HEK293 (cell line): ENCODE data around the gene NAXE.
"Not testable (repeated sequence)": the region's sequence is repeated elsewhere in the genome, so short reads cannot be mapped to it uniquely, and the experiment has no call there.

Experiments
- CTCF ChIA-PET: fragments of 350-600 bp; formaldehyde crosslinking; extraction: SDS; loops from one replicate; lab custom pipeline; 2021; ENCODE audit warnings: antibody characterized with exemption; lab: Yijun Ruan, JAX
- POLR2A ChIA-PET: fragments of 300-600 bp; formaldehyde crosslinking; extraction: SDS; loops from one replicate; lab custom pipeline; 2020; ENCODE audit warnings: antibody characterized with exemption, inconsistent platforms; lab: Yijun Ruan, JAX
- H3K27ac ChIP-seq: fragments of 200-500 bp; sonication (Bioruptor generic); 2 replicates; pipeline ENCODE4 v1.5.1; 2014; ENCODE audit warnings: low read depth, low read length, control low read depth, inconsistent platforms; ENCODE audit errors: extremely low read depth
- H3K36me3 ChIP-seq, 2 experiments: fragments of 200-500 bp in 1 of 2; sonication (Bioruptor generic) in 1 of 2; 1 replicate in 1 of 2; 2 replicates in 1 of 2; pipeline ENCODE4 v1.5.1; 2014 to 2017; ENCODE audit warnings: inconsistent platforms in 2 of 2, low read length in 2 of 2; ENCODE audit not compliant: control insufficient read depth in 2 of 2, insufficient read depth in 1 of 2
- H3K4me1 ChIP-seq: fragments of 200-500 bp; sonication (Bioruptor generic); 2 replicates; pipeline ENCODE4 v1.5.1; 2014; ENCODE audit warnings: mild to moderate bottlenecking, low read length, inconsistent platforms; ENCODE audit not compliant: control insufficient read depth, insufficient read depth
- H3K4me3 ChIP-seq: 2 replicates; pipeline ENCODE4 v1.5.1; 2011; ENCODE audit warnings: low read depth, mild to moderate bottlenecking, control low read depth, low read length, moderate library complexity
- H3K9me3 ChIP-seq: fragments of 200-500 bp; sonication (Bioruptor generic); 2 replicates; pipeline ENCODE4 v1.5.1; 2014; ENCODE audit warnings: low read depth, low read length, inconsistent platforms; ENCODE audit not compliant: control insufficient read depth, insufficient read depth
- FEZF1 ChIP-seq: fragments of 450-650 bp; formaldehyde crosslinking; IDR thresholded peaks from 2 replicates; pipeline ENCODE4 v1.5.1; 2016; ENCODE audit warnings: missing biosample characterization, missing genetic modification characterization
- HOXA7 ChIP-seq: sonication (generic); formaldehyde crosslinking; IDR thresholded peaks from 2 replicates; pipeline ENCODE4 v1.8.1; 2022; ENCODE audit warnings: missing genetic modification reagents, borderline replicate concordance
- ZBTB17 ChIP-seq: fragments of 450-650 bp; formaldehyde crosslinking; IDR thresholded peaks from 2 replicates; pipeline ENCODE4 v1.5.1; 2016; ENCODE audit warnings: missing biosample characterization, missing genetic modification characterization
- ZFHX2 ChIP-seq: fragments of 450-650 bp; formaldehyde crosslinking; conservative IDR thresholded peaks from 2 replicates; pipeline ENCODE4 v1.5.1; 2016; ENCODE audit warnings: missing biosample characterization, missing genetic modification characterization
- ZNF146 ChIP-seq: fragments of 450-650 bp; formaldehyde crosslinking; IDR thresholded peaks from 2 replicates; pipeline ENCODE4 v1.5.1; 2016; ENCODE audit warnings: missing biosample characterization, missing genetic modification characterization
- ZNF239 ChIP-seq: fragments of 450-650 bp; formaldehyde crosslinking; IDR thresholded peaks from 2 replicates; pipeline ENCODE4 v1.5.1; 2016; ENCODE audit warnings: missing biosample characterization, missing genetic modification characterization
- ZNF274 ChIP-seq, 2 experiments: fragments of 200-500 bp in 1 of 2; fragments of 450-650 bp in 1 of 2; sonication (Bioruptor generic) in 1 of 2; formaldehyde crosslinking in 1 of 2; IDR thresholded peaks; 2 replicates each; pipeline versions ENCODE4 v1.5.1 to v1.6.1; 2014 to 2016; ENCODE audit warnings: borderline replicate concordance in 1 of 2, inconsistent platforms in 1 of 2, low read length in 1 of 2, missing biosample characterization in 1 of 2, missing genetic modification characterization in 1 of 2
- ZNF37A ChIP-seq: fragments of 450-650 bp; IDR thresholded peaks from 2 replicates; pipeline ENCODE4 v1.5.1; 2018; ENCODE audit warnings: missing biosample characterization, missing genetic modification characterization
- ZNF394 ChIP-seq: fragments of 450-650 bp; formaldehyde crosslinking; IDR thresholded peaks from 2 replicates; pipeline ENCODE4 v1.5.1; 2016; ENCODE audit warnings: missing biosample characterization, missing genetic modification characterization, mild to moderate bottlenecking, moderate library complexity, borderline replicate concordance
- ZNF423 ChIP-seq: fragments of 450-650 bp; formaldehyde crosslinking; IDR thresholded peaks from 2 replicates; pipeline ENCODE4 v1.5.1; 2016; ENCODE audit warnings: missing biosample characterization, missing genetic modification characterization
- ZNF426 ChIP-seq: fragments of 450-650 bp; formaldehyde crosslinking; IDR thresholded peaks from 2 replicates; pipeline ENCODE4 v1.5.1; 2017; ENCODE audit warnings: missing biosample characterization, missing genetic modification characterization, mild to moderate bottlenecking, inconsistent platforms, moderate library complexity
- ZNF600 ChIP-seq: fragments of 450-650 bp; formaldehyde crosslinking; IDR thresholded peaks from 2 replicates; pipeline ENCODE4 v1.5.1; 2016; ENCODE audit warnings: missing biosample characterization, missing genetic modification characterization
- ZNF792 ChIP-seq: fragments of 450-650 bp; formaldehyde crosslinking; IDR thresholded peaks from 2 replicates; pipeline ENCODE4 v1.5.1; 2016; ENCODE audit warnings: missing biosample characterization, missing genetic modification characterization
- TF ChIP-seq, protein P1 (sequence below): fragments of 450-650 bp; formaldehyde crosslinking; IDR thresholded peaks from 2 replicates; pipeline ENCODE4 v1.5.1; 2016; ENCODE audit warnings: missing biosample characterization, missing genetic modification characterization
- TF ChIP-seq, protein P2 (sequence below): fragments of 450-650 bp; formaldehyde crosslinking; conservative IDR thresholded peaks from 2 replicates; pipeline ENCODE4 v1.5.1; 2016; ENCODE audit warnings: low read depth, missing biosample characterization, missing genetic modification characterization
- TF ChIP-seq, protein P3 (sequence below): fragments of 450-650 bp; formaldehyde crosslinking; IDR thresholded peaks from 2 replicates; pipeline ENCODE4 v1.5.1; 2016; ENCODE audit warnings: missing biosample characterization, missing genetic modification characterization

Gene NAXE

DNA sequence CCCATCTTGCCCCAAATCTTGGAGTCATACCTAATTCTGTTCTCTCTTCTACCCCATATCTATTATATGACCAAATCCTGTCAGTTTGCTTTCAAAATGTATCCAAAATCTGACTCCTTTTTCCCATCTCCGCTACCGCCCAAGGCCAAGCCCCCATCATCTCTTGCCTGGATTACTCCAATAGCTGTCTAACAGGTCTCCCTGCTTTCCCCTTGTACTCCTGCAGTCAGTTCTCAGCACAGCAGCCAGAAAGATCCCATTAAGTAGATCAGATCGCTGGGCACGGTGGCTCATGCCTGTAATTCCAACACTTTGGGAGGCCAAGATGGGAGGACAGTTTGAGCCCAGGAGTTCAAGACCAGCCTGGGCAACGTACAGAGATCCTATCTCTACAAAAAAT is 39.1 kb upstream of the NAXE start:
- POLR2A ChIA-PET = no interaction called here

DNA sequence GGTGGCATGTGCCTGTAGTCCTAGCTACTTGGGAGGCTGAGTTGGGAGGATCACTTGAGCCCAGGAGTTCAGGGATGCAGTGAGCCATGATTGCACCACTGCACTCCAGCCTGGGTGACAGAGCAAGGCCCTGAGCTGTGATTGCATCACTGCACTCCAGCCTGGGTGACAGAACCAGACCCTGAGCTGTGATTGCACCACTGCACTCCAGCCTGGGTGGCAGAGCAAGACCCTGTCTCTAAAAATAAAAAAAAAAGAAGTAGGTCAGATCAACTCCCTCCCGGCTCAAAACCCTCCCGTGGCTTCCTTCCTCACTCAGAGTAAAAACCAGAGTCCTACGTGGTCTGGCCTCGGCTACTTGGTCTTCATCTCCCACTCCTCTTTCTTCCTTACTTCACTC is 38.6 kb upstream of the NAXE start:
- H3K9me3 ChIP-seq, POLR2A ChIA-PET, H3K4me3 ChIP-seq, CTCF ChIA-PET, H3K4me1 ChIP-seq, H3K27ac ChIP-seq: not testable (repeated sequence)
- H3K36me3 ChIP-seq = peaks cover 19 to 81% of the 10 kb centered on the region in 2 experiments; a peak in 2 of 3 replicates
- TF ChIP-seq ZNF600 (peak; percentile 69), ZBTB17 (tag by site-specific recombination) (0 out of 2 replicates have a peak, but pooled peaks have one; percentile 50)

More for the DNA sequence above, 39.1 kb upstream of the NAXE start:
- no peak overlapping the region for H3K27ac ChIP-seq
- TF ChIP-seq ZNF394 (tag by site-specific recombination) = no peak
- TF ChIP-seq ZNF274 (IDR thresholded peaks at IDR 0.05; ENCODE audit: low read length) = no peak
- TF ChIP-seq ZNF274 (tag by site-specific recombination; IDR thresholded peaks at IDR 0.05; ENCODE audit: borderline replicate concordance) = no peak
- no peak for TF ChIP-seq ZNF239 (tag by site-specific recombination)
- TF ChIP-seq ZNF792 = no peak
- TF ChIP-seq ZNF37A (tag by site-specific recombination) = no peak
- no peak for TF ChIP-seq ZFHX2
- no peak for TF ChIP-seq ZNF426 (tag by site-specific recombination)
- TF ChIP-seq FEZF1 (tag by site-specific recombination) = no peak
- no peak for TF ChIP-seq ZNF146 (tag by site-specific recombination)
- TF ChIP-seq, protein P1, sequence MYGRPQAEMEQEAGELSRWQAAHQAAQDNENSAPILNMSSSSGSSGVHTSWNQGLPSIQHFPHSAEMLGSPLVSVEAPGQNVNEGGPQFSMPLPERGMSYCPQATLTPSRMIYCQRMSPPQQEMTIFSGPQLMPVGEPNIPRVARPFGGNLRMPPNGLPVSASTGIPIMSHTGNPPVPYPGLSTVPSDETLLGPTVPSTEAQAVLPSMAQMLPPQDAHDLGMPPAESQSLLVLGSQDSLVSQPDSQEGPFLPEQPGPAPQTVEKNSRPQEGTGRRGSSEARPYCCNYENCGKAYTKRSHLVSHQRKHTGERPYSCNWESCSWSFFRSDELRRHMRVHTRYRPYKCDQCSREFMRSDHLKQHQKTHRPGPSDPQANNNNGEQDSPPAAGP (tag by site-specific recombination) = no peak
- TF ChIP-seq ZNF423 (tag by site-specific recombination) = no peak
- TF ChIP-seq HOXA7 (CRISPR knock-in tag) = no peak
- TF ChIP-seq, all 188 proteins: peak for 0
- Histone ChIP-seq H3K4me3 (no peak overlapping the region), H3K9me3 (no peaks in the 10 kb centered on the region), H3K36me3 (peaks cover 22 to 85% of the 10 kb centered on the region in 2 experiments), H3K4me1 (no peaks in the 10 kb centered on the region)
- CTCF ChIA-PET = no interaction called here

DNA sequence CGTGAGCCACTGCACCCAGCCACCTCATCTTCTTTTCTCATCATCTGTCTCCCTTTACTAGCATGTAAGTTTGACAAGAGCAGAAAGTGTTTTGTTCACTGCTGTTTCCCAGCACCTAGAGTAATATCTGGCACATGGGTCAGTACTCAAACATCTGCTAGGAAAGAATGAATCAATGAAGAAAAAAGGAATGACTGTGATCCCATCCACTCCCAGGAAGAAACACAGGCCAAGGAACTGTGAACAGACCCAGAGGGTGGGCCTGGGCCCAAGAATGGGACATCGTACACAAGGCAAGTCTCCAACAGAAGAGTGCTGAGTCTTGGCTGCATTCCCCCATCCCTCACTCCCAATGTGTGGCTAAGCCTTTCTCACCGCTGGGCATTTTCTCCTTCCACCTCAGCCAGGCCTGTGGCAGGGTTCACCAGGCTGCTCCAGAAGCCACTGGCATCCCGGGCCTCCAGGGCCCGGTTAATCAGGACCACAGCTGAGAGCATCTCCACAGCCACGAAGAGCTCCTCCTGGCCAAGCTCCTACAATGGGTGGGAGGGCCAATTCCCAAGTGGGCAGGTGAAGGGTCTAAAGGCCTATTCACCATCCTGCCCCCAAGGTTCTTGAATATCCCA is 37.6 kb upstream of the NAXE start:
- TF ChIP-seq, protein P2, sequence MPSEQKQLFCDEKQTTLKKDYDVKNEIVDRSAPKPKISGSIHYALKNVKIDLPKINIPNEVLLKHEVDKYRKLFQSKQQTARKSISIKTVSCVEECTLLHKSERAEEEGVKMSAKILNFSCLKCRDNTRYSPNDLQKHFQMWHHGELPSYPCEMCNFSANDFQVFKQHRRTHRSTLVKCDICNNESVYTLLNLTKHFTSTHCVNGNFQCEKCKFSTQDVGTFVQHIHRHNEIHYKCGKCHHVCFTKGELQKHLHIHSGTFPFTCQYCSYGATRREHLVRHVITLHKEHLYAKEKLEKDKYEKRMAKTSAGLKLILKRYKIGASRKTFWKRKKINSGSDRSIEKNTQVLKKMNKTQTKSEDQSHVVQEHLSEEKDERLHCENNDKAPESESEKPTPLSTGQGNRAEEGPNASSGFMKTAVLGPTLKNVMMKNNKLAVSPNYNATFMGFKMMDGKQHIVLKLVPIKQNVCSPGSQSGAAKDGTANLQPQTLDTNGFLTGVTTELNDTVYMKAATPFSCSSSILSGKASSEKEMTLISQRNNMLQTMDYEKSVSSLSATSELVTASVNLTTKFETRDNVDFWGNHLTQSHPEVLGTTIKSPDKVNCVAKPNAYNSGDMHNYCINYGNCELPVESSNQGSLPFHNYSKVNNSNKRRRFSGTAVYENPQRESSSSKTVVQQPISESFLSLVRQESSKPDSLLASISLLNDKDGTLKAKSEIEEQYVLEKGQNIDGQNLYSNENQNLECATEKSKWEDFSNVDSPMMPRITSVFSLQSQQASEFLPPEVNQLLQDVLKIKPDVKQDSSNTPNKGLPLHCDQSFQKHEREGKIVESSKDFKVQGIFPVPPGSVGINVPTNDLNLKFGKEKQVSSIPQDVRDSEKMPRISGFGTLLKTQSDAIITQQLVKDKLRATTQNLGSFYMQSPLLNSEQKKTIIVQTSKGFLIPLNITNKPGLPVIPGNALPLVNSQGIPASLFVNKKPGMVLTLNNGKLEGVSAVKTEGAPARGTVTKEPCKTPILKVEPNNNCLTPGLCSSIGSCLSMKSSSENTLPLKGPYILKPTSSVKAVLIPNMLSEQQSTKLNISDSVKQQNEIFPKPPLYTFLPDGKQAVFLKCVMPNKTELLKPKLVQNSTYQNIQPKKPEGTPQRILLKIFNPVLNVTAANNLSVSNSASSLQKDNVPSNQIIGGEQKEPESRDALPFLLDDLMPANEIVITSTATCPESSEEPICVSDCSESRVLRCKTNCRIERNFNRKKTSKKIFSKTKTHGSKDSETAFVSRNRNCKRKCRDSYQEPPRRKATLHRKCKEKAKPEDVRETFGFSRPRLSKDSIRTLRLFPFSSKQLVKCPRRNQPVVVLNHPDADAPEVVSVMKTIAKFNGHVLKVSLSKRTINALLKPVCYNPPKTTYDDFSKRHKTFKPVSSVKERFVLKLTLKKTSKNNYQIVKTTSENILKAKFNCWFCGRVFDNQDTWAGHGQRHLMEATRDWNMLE (tag by site-specific recombination) = no peak
- TF ChIP-seq, protein P3, sequence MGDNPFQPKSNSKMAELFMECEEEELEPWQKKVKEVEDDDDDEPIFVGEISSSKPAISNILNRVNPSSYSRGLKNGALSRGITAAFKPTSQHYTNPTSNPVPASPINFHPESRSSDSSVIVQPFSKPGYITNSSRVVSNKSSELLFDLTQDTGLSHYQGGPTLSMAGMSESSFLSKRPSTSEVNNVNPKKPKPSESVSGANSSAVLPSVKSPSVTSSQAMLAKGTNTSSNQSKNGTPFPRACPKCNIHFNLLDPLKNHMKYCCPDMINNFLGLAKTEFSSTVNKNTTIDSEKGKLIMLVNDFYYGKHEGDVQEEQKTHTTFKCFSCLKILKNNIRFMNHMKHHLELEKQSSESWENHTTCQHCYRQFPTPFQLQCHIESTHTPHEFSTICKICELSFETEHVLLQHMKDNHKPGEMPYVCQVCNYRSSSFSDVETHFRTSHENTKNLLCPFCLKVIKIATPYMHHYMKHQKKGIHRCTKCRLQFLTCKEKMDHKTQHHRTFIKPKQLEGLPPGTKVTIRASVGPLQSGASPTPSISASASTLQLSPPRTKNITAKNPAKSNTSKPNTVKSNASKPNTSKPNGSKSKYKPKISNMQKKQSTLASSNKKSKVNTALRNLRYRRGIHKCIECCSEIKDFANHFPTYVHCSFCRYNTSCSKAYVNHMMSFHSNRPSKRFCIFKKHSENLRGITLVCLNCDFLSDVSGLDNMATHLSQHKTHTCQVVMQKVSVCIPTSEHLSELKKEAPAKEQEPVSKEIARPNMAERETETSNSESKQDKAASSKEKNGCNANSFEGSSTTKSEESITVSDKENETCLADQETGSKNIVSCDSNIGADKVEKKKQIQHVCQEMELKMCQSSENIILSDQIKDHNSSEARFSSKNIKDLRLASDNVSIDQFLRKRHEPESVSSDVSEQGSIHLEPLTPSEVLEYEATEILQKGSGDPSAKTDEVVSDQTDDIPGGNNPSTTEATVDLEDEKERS (tag by site-specific recombination) = no peak
- POLR2A ChIA-PET = interaction anchor here (1.2 to 1.5 kb wide), 2 partner anchors 9 to 29 kb away, joined by 3 read pairs; no protein-coding TSS in a partner anchor
- CTCF ChIA-PET = no interaction called here
- Histone ChIP-seq H3K4me3 (no peak overlapping the region), H3K36me3 (peaks cover 19 to 71% of the 10 kb centered on the region in 2 experiments; a peak in 2 of 3 replicates), H3K4me1 (no peaks in the 10 kb centered on the region), H3K27ac (no peak overlapping the region), H3K9me3 (no peaks in the 10 kb centered on the region)
